Ectodermal cell (in vitro differentiated cells): ENCODE results near the gene BGN.

Source experiments
- H3K27ac ChIP-seq: 2 replicates; pipeline ENCODE4 v1.7.0; 2013; ENCODE audit warnings: mild to moderate bottlenecking, low read depth, low read length; ENCODE audit not compliant: insufficient read depth, poor library complexity, severe bottlenecking
- H3K27me3 ChIP-seq: 2 replicates; pipeline ENCODE4 v1.7.0; 2013; ENCODE audit warnings: mild to moderate bottlenecking, low read length; ENCODE audit not compliant: insufficient read depth, control insufficient read depth, poor library complexity, severe bottlenecking
- H3K36me3 ChIP-seq: one replicate; pipeline ENCODE4 v1.7.0; 2013; ENCODE audit warnings: low read length; ENCODE audit not compliant: control insufficient read depth, insufficient read depth
- H3K4me1 ChIP-seq: one replicate; pipeline ENCODE4 v1.7.0; 2013; ENCODE audit warnings: low read length; ENCODE audit not compliant: control insufficient read depth, insufficient read depth
- H3K4me3 ChIP-seq: 2 replicates; pipeline ENCODE4 v1.7.0; 2013; ENCODE audit warnings: low read depth, low read length, control low read depth; ENCODE audit not compliant: insufficient read depth
- H3K9me3 ChIP-seq: 2 replicates; pipeline ENCODE4 v1.7.0; 2013; ENCODE audit warnings: mild to moderate bottlenecking, low read length, moderate library complexity; ENCODE audit not compliant: control insufficient read depth
- WGBS, 2 experiments: methylation state at CpG; one replicate each; pipeline ENCODE4 v1.1.7; 2013; ENCODE audit warnings: missing lambda C conversion rate in 2 of 2; 5-methylcytosine and 5-hydroxymethylcytosine counted together

Gene BGN

GRCh38 chrX:153450114-153450948, 44.4 kb upstream of the BGN start:
- no peaks in the 10 kb centered on the region for H3K9me3 ChIP-seq
- H3K27ac ChIP-seq: no peak overlapping the region
- H3K4me1 ChIP-seq: no peaks in the 10 kb centered on the region
- no peaks in the 10 kb centered on the region for H3K27me3 ChIP-seq
- no peaks in the 10 kb centered on the region for H3K36me3 ChIP-seq
- WGBS, 2 experiments: 95 to 96% methylated on average over 26 of the region's 26 CpGs
- no peak overlapping the region for H3K4me3 ChIP-seq

- H3K9me3 ChIP-seq: no peaks in the 10 kb centered on the region
- no peaks in the 10 kb centered on the region for H3K36me3 ChIP-seq
- H3K4me3 ChIP-seq: no peak overlapping the region
- no peak overlapping the region for H3K27ac ChIP-seq
- 95 to 98% methylated on average over 8 of the region's 8 CpGs for WGBS, 2 experiments
- H3K4me1 ChIP-seq: no peaks in the 10 kb centered on the region
- H3K27me3 ChIP-seq: no peaks in the 10 kb centered on the region
These were observed 43.9 kb upstream of the BGN start for GRCh38 chrX:153450949-153451277.

- Histone ChIP-seq H3K9me3 (no peaks in the 10 kb centered on the region), H3K27ac (no peak overlapping the region), H3K36me3 (no peaks in the 10 kb centered on the region), H3K27me3 (no peaks in the 10 kb centered on the region), H3K4me3 (no peak overlapping the region), H3K4me1 (no peaks in the 10 kb centered on the region)
- WGBS, 2 experiments: 90% methylated on average over 16 of the region's 16 CpGs
These were observed 39.8 kb upstream of the BGN start for GRCh38 chrX:153454901-153455550.

- Histone ChIP-seq H3K4me3 (no peak overlapping the region), H3K36me3 (no peaks in the 10 kb centered on the region), H3K27me3 (no peaks in the 10 kb centered on the region), H3K27ac (no peak overlapping the region), H3K9me3 (no peaks in the 10 kb centered on the region), H3K4me1 (no peaks in the 10 kb centered on the region)
- WGBS, 2 experiments: 91 to 95% methylated on average over 16 of the region's 16 CpGs
These were observed 39.2 kb upstream of the BGN start for GRCh38 chrX:153455571-153455970.

GRCh38 chrX:153456161-153456560, 38.6 kb upstream of the BGN start:
- no peak overlapping the region for H3K27ac ChIP-seq
- H3K4me1 ChIP-seq: no peaks in the 10 kb centered on the region
- H3K9me3 ChIP-seq: no peaks in the 10 kb centered on the region
- WGBS, 2 experiments: 97% methylated on average over 12 of the region's 12 CpGs
- no peaks in the 10 kb centered on the region for H3K36me3 ChIP-seq
- H3K27me3 ChIP-seq: no peaks in the 10 kb centered on the region
- no peak overlapping the region for H3K4me3 ChIP-seq

GRCh38 chrX:153456704-153457103, 38.1 kb upstream of the BGN start:
- Histone ChIP-seq H3K27me3 (no peaks in the 10 kb centered on the region), H3K27ac (no peak overlapping the region), H3K36me3 (no peaks in the 10 kb centered on the region), H3K9me3 (no peaks in the 10 kb centered on the region), H3K4me1 (no peaks in the 10 kb centered on the region), H3K4me3 (no peak overlapping the region)
- 93 to 94% methylated on average over 9 of the region's 9 CpGs for WGBS, 2 experiments

GRCh38 chrX:153457136-153457825, 37.5 kb upstream of the BGN start:
- Histone ChIP-seq H3K36me3 (no peaks in the 10 kb centered on the region), H3K4me3 (no peak overlapping the region), H3K9me3 (no peaks in the 10 kb centered on the region), H3K4me1 (no peaks in the 10 kb centered on the region), H3K27ac (no peak overlapping the region), H3K27me3 (no peaks in the 10 kb centered on the region)
- 92 to 95% methylated on average over 18 of the region's 18 CpGs for WGBS, 2 experiments

- Histone ChIP-seq H3K4me1 (no peaks in the 10 kb centered on the region), H3K36me3 (no peaks in the 10 kb centered on the region), H3K4me3 (no peak overlapping the region), H3K27ac (no peak overlapping the region), H3K27me3 (no peaks in the 10 kb centered on the region), H3K9me3 (no peaks in the 10 kb centered on the region)
- 94 to 96% methylated on average over 15 to 17 of the region's 17 CpGs for WGBS, 2 experiments
These were observed 36.8 kb upstream of the BGN start for GRCh38 chrX:153457827-153458466.

- Histone ChIP-seq H3K4me3 (no peak overlapping the region), H3K27ac (no peak overlapping the region), H3K27me3 (no peaks in the 10 kb centered on the region), H3K36me3 (no peaks in the 10 kb centered on the region), H3K9me3 (no peaks in the 10 kb centered on the region), H3K4me1 (no peaks in the 10 kb centered on the region)
- 94 to 96% methylated on average over 3 to 4 of the region's 4 CpGs for WGBS, 2 experiments
These were observed 36.3 kb upstream of the BGN start for GRCh38 chrX:153458476-153458875.

- Histone ChIP-seq H3K36me3 (no peaks in the 10 kb centered on the region), H3K9me3 (no peaks in the 10 kb centered on the region), H3K27me3 (no peaks in the 10 kb centered on the region), H3K27ac (no peak overlapping the region), H3K4me1 (no peaks in the 10 kb centered on the region), H3K4me3 (no peak overlapping the region)
- 92 to 97% methylated on average over 4 of the region's 4 CpGs for WGBS, 2 experiments
These were observed 34.8 kb upstream of the BGN start for GRCh38 chrX:153459986-153460385.
